ENCODE results near the gene RGS3.

RGS3 gene

GRCh38 chr9:113542006-113542405 is 78.5 kb downstream of the RGS3 start:
- Histone ChIP-seq H3K36me3 (ENCODE audit: control insufficient read depth in 2 of 2, insufficient read depth in 1 of 2, low read length in 2 of 2) (no peaks in the 10 kb centered on the region), H3K4me3 (ENCODE audit: low read depth, low read length) (no peak overlapping the region), H3K27ac (ENCODE audit: extremely low read depth, low read depth, low read length) (no peak overlapping the region), H3K9me3 (ENCODE audit: control insufficient read depth, insufficient read depth, low read depth, low read length) (no peaks in the 10 kb centered on the region), H3K4me1 (ENCODE audit: control insufficient read depth, insufficient read depth, low read length) (no peaks in the 10 kb centered on the region)
- ChIA-PET POLR2A (no interaction called here), CTCF (interaction anchor here (1.1 kb wide), 1 partner anchor 24 kb away, joined by 3 read pairs; no protein-coding TSS in a partner anchor)
- TF ChIP-seq GLI2 (tag by site-specific recombination; IDR thresholded peaks at IDR 0.05; ENCODE audit: borderline replicate concordance, low read depth): no peak
- TF ChIP-seq FEZF1 (tag by site-specific recombination; IDR thresholded peaks at IDR 0.05): no peak
- no peak for TF ChIP-seq ZNF433 (tag by site-specific recombination; IDR thresholded peaks at IDR 0.05; ENCODE audit: low read depth)
- no peak for TF ChIP-seq ZBTB26 (tag by site-specific recombination; optimal IDR thresholded peaks at IDR 0.05)
- no peak for TF ChIP-seq ZNF660 (tag by site-specific recombination; IDR thresholded peaks at IDR 0.05)
- no peak for TF ChIP-seq ZNF266 (tag by site-specific recombination; IDR thresholded peaks at IDR 0.05; ENCODE audit: low read depth)
- TF ChIP-seq HOXD13 (CRISPR knock-in tag; IDR thresholded peaks at IDR 0.05; ENCODE audit: borderline replicate concordance): no peak
- TF ChIP-seq ZBTB21 (tag by site-specific recombination; IDR thresholded peaks at IDR 0.05): no peak

- Histone ChIP-seq H3K36me3 (ENCODE audit: control insufficient read depth in 2 of 2, insufficient read depth in 1 of 2, low read length in 2 of 2) (no peaks in the 10 kb centered on the region), H3K9me3 (ENCODE audit: control insufficient read depth, insufficient read depth, low read depth, low read length) (no peaks in the 10 kb centered on the region), H3K4me3 (ENCODE audit: low read depth, low read length) (no peak overlapping the region), H3K27ac (ENCODE audit: extremely low read depth, low read depth, low read length) (no peak overlapping the region), H3K4me1 (ENCODE audit: control insufficient read depth, insufficient read depth, low read length) (no peaks in the 10 kb centered on the region)
- TF ChIP-seq PBX3 (CRISPR knock-in tag; IDR thresholded peaks at IDR 0.05): no peak
- no peak for TF ChIP-seq ZNF341 (tag by site-specific recombination; IDR thresholded peaks at IDR 0.05; ENCODE audit: low read depth)
- no peak for TF ChIP-seq MEIS1 (CRISPR knock-in tag; IDR thresholded peaks at IDR 0.05; ENCODE audit: borderline replicate concordance)
- TF ChIP-seq SETDB1 (IDR thresholded peaks at IDR 0.05; ENCODE audit: insufficient read length, low read length): no peak
- TF ChIP-seq ZNF449 (tag by site-specific recombination; IDR thresholded peaks at IDR 0.05): peak; percentile 73; the same call in 1 of the 2 replicates
- TF ChIP-seq ZNF404 (tag by site-specific recombination; IDR thresholded peaks at IDR 0.05): no peak
- TF ChIP-seq ZNF514 (tag by site-specific recombination; IDR thresholded peaks at IDR 0.05): no peak
- CTCF ChIA-PET: no interaction called here
- POLR2A ChIA-PET: no interaction called here
Measured at GRCh38 chr9:113542741-113543140, 79.2 kb downstream of the RGS3 start.

- Histone ChIP-seq H3K4me1 (ENCODE audit: control insufficient read depth, insufficient read depth, low read length) (no peaks in the 10 kb centered on the region), H3K9me3 (ENCODE audit: control insufficient read depth, insufficient read depth, low read depth, low read length) (no peaks in the 10 kb centered on the region), H3K36me3 (ENCODE audit: control insufficient read depth in 2 of 2, insufficient read depth in 1 of 2, low read length in 2 of 2) (no peaks in the 10 kb centered on the region), H3K27ac (ENCODE audit: extremely low read depth, low read depth, low read length) (no peak overlapping the region), H3K4me3 (ENCODE audit: low read depth, low read length) (no peak overlapping the region)
- ChIA-PET CTCF (no interaction called here), POLR2A (no interaction called here)
- TF ChIP-seq ZNF510 (tag by site-specific recombination; IDR thresholded peaks at IDR 0.05; ENCODE audit: insufficient replicate concordance) (no peak), ZNF24 (tag by site-specific recombination; IDR thresholded peaks at IDR 0.05) (no peak), ZNF777 (tag by site-specific recombination; IDR thresholded peaks at IDR 0.05; ENCODE audit: borderline replicate concordance) (no peak), ZNF23 (tag by site-specific recombination; IDR thresholded peaks at IDR 0.05; ENCODE audit: borderline replicate concordance) (no peak), ZNF544 (tag by site-specific recombination; IDR thresholded peaks at IDR 0.05) (no peak), ZNF366 (tag by site-specific recombination; conservative IDR thresholded peaks at IDR 0.05) (no peak), ZNF10 (tag by site-specific recombination; IDR thresholded peaks at IDR 0.05) (no peak), ZNF274 (IDR thresholded peaks at IDR 0.05; ENCODE audit: low read length) (no peak), ZNF274 (tag by site-specific recombination; IDR thresholded peaks at IDR 0.05; ENCODE audit: borderline replicate concordance) (no peak), ZNF707 (tag by site-specific recombination; IDR thresholded peaks at IDR 0.05) (no peak), MZF1 (tag by site-specific recombination; IDR thresholded peaks at IDR 0.05; ENCODE audit: borderline replicate concordance) (no peak), ZBTB1 (tag by site-specific recombination; IDR thresholded peaks at IDR 0.05) (no peak), ZNF248 (tag by site-specific recombination; IDR thresholded peaks at IDR 0.05) (no peak)
Measured at GRCh38 chr9:113543296-113543981, 79.9 kb downstream of the RGS3 start.

Measured in HEK293 (cell line).